Measurements from ENCODE around the gene STXBP5L. TPM values are rescaled to one million over a fixed set of nuclear protein-coding genes. Genes with fewer than 3 reads are reported as not detected.
"Not testable (repeated sequence)": the region's sequence is repeated elsewhere in the genome, so short reads cannot be mapped to it uniquely, and the experiment has no call there.

Gene STXBP5L
- polyA plus RNA-seq, 3 donors: not detected

DNA sequence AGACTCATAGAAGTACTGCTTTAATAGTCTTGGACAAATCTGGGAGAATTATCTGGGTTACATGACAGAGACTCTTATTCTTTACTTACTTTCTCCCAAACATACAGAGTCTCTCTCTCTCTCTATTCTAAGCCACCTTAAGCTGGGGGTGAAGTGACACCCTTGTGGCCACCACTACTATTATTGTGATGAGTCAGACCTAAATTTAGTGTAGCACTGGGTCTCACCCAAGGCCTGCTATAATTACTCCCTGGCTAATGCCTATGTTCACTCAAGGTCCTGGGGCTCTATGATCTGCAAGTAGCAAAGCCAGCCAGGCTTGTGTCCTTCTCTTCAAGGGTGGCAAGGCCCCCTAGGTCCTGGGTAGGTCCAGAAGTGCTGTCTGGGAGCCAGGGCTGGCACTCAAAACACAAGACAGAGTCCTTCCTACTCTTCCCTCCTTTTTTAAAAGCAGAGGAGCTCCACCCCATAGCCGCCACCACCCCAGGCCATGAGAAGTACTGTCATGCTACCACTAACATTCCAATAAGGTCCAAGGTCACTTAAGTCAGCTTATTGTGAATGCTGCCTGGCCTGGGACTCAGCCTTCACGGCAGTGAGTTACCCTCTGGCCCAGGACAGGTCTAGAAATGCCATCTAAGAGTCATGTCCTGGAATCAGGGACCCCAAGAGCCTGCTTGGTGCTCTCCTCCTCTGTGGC lies 454.2 kb downstream of the STXBP5L start:
- H3K27ac Mint-ChIP-seq: no peak overlapping the region
- no peaks in the 10 kb centered on the region for H3K36me3 Mint-ChIP-seq
- Histone ChIP-seq H3K4me2 (replicated peaks; ENCODE audit: extremely low read depth, low read length, poor library complexity, severe bottlenecking) (no peak overlapping the region), H3K27me3 (ENCODE audit: control insufficient read depth in 2 of 2, insufficient read depth in 2 of 2, low read length in 2 of 2) (no peaks in the 10 kb centered on the region), H3K27ac (ENCODE audit: low read depth in 1 of 2, low read length in 2 of 2) (no peak overlapping the region), H3K79me2 (ENCODE audit: insufficient read depth, low read length) (no peaks in the 10 kb centered on the region), H2AFZ (ENCODE audit: insufficient read depth, low read depth, low read length, poor library complexity, severe bottlenecking) (no peak overlapping the region), H3K4me1 (ENCODE audit: control insufficient read depth in 1 of 2, insufficient read depth in 2 of 2, low read length in 2 of 2) (no peaks in the 10 kb centered on the region), H3K36me3 (replicated peaks in 1 of 2; ENCODE audit: control insufficient read depth in 1 of 2, insufficient read depth in 2 of 2, low read length in 2 of 2) (no peaks in the 10 kb centered on the region), H3K9me3 (replicated peaks in 1 of 2; ENCODE audit: control insufficient read depth in 1 of 2, insufficient read depth in 1 of 2, low read length in 2 of 2) (peaks cover 0 to 3% of the 10 kb centered on the region in 2 donors), H4K20me1 (ENCODE audit: insufficient read depth, low read length) (no peaks in the 10 kb centered on the region), H3K4me3 (replicated peaks in 1 of 3; ENCODE audit: low read depth in 2 of 3, low read length in 3 of 3) (no peak overlapping the region), H3K9ac (ENCODE audit: insufficient read depth, low read length, poor library complexity, severe bottlenecking) (no peak overlapping the region)
- no peaks in the 10 kb centered on the region for H3K4me1 Mint-ChIP-seq
- peaks cover 2 to 15% (median 4%) of the 10 kb centered on the region in 7 donors for H3K9me3 Mint-ChIP-seq
- no peak for DNase-seq
- H3K4me3 Mint-ChIP-seq: no peak overlapping the region
- TF ChIP-seq, protein P1, sequence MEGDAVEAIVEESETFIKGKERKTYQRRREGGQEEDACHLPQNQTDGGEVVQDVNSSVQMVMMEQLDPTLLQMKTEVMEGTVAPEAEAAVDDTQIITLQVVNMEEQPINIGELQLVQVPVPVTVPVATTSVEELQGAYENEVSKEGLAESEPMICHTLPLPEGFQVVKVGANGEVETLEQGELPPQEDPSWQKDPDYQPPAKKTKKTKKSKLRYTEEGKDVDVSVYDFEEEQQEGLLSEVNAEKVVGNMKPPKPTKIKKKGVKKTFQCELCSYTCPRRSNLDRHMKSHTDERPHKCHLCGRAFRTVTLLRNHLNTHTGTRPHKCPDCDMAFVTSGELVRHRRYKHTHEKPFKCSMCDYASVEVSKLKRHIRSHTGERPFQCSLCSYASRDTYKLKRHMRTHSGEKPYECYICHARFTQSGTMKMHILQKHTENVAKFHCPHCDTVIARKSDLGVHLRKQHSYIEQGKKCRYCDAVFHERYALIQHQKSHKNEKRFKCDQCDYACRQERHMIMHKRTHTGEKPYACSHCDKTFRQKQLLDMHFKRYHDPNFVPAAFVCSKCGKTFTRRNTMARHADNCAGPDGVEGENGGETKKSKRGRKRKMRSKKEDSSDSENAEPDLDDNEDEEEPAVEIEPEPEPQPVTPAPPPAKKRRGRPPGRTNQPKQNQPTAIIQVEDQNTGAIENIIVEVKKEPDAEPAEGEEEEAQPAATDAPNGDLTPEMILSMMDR (IDR thresholded peaks at IDR 0.05): no peak
- H3K27me3 Mint-ChIP-seq (ENCODE audit: low read depth in 3 of 3): peaks cover 0 to 3% (median 2%) of the 10 kb centered on the region in 3 donors
- intact Hi-C loops (cut with micrococcal nuclease): no loop called here
- WGBS (ENCODE audit: insufficient coverage): 70% methylated on average over 2 of the region's 2 CpGs

DNA sequence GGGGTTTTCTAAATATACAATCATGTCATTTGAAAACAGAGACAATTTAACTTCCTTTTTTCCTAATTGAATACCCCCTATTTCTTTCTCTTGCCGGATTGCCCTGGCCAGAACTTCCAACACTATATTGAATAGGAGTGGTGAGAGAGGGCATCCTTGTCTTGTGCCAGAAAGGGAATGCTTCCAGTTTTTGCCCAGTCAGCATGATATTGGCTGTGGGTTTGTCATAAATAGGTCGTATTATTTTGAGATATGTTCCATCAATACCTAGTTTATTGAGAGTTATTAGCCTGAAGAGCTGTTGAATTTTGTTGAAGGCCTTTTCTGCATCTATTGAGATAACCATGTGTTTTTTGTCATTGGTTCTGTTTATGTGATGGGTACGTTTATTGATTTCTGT lies 480.3 kb downstream of the STXBP5L start:
- H3K27me3 ChIP-seq (ENCODE audit: control insufficient read depth in 2 of 2, insufficient read depth in 2 of 2, low read length in 2 of 2); H3K4me2 ChIP-seq (replicated peaks; ENCODE audit: extremely low read depth, low read length, poor library complexity, severe bottlenecking); H3K4me1 ChIP-seq (ENCODE audit: control insufficient read depth in 1 of 2, insufficient read depth in 2 of 2, low read length in 2 of 2); H3K4me1 Mint-ChIP-seq; H3K27ac Mint-ChIP-seq; H2AFZ ChIP-seq (ENCODE audit: insufficient read depth, low read depth, low read length, poor library complexity, severe bottlenecking); H3K4me3 ChIP-seq (replicated peaks in 1 of 3; ENCODE audit: low read depth in 2 of 3, low read length in 3 of 3); H4K20me1 ChIP-seq (ENCODE audit: insufficient read depth, low read length); intact Hi-C loops (cut with micrococcal nuclease); H3K27me3 Mint-ChIP-seq (ENCODE audit: low read depth in 3 of 3); H3K4me3 Mint-ChIP-seq; DNase-seq; H3K27ac ChIP-seq (ENCODE audit: low read depth in 1 of 2, low read length in 2 of 2); H3K36me3 Mint-ChIP-seq; H3K36me3 ChIP-seq (replicated peaks in 1 of 2; ENCODE audit: control insufficient read depth in 1 of 2, insufficient read depth in 2 of 2, low read length in 2 of 2); H3K79me2 ChIP-seq (ENCODE audit: insufficient read depth, low read length); H3K9me3 ChIP-seq (replicated peaks in 1 of 2; ENCODE audit: control insufficient read depth in 1 of 2, insufficient read depth in 1 of 2, low read length in 2 of 2); H3K9ac ChIP-seq (ENCODE audit: insufficient read depth, low read length, poor library complexity, severe bottlenecking): not testable (repeated sequence)
- WGBS (ENCODE audit: insufficient coverage): 90% methylated on average over 2 of the region's 3 CpGs
- peaks cover 0 to 13% (median 5%) of the 10 kb centered on the region in 7 donors for H3K9me3 Mint-ChIP-seq

DNA sequence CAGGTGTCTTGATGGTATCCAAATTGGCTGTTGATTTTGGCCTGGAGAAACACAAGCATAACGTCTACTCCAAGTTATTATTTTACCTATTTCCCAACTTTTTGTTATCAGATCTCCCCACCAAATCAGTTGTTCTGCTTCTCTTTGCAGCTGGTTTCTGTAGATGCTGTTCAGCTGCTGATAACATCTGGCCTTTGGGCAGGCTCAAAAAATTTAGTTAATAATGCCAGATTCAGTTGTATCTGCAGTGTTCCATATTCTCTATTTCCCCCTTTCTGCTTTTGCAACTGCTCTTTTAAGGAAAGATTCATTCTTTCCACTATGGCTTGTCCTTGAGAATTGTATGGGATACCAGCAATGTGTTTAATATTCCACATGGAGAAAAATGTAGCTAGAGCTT lies 488.0 kb downstream of the STXBP5L start:
- H3K4me3 ChIP-seq (replicated peaks in 1 of 3; ENCODE audit: low read depth in 2 of 3, low read length in 3 of 3); H3K27ac ChIP-seq (ENCODE audit: low read depth in 1 of 2, low read length in 2 of 2); intact Hi-C loops (cut with micrococcal nuclease); H3K4me3 Mint-ChIP-seq; H3K79me2 ChIP-seq (ENCODE audit: insufficient read depth, low read length); H3K27ac Mint-ChIP-seq; H3K27me3 Mint-ChIP-seq (ENCODE audit: low read depth in 3 of 3); H3K4me2 ChIP-seq (replicated peaks; ENCODE audit: extremely low read depth, low read length, poor library complexity, severe bottlenecking); H3K36me3 ChIP-seq (replicated peaks in 1 of 2; ENCODE audit: control insufficient read depth in 1 of 2, insufficient read depth in 2 of 2, low read length in 2 of 2); H2AFZ ChIP-seq (ENCODE audit: insufficient read depth, low read depth, low read length, poor library complexity, severe bottlenecking); H3K4me1 ChIP-seq (ENCODE audit: control insufficient read depth in 1 of 2, insufficient read depth in 2 of 2, low read length in 2 of 2); H3K9ac ChIP-seq (ENCODE audit: insufficient read depth, low read length, poor library complexity, severe bottlenecking); DNase-seq; H3K4me1 Mint-ChIP-seq; H3K36me3 Mint-ChIP-seq; H3K9me3 ChIP-seq (replicated peaks in 1 of 2; ENCODE audit: control insufficient read depth in 1 of 2, insufficient read depth in 1 of 2, low read length in 2 of 2); H3K27me3 ChIP-seq (ENCODE audit: control insufficient read depth in 2 of 2, insufficient read depth in 2 of 2, low read length in 2 of 2); H4K20me1 ChIP-seq (ENCODE audit: insufficient read depth, low read length): not testable (repeated sequence)
- WGBS (ENCODE audit: insufficient coverage): no CpG with 5 or more reads among the region's 1 CpG
- peaks cover 0 to 24% (median 9%) of the 10 kb centered on the region in 7 donors for H3K9me3 Mint-ChIP-seq

DNA sequence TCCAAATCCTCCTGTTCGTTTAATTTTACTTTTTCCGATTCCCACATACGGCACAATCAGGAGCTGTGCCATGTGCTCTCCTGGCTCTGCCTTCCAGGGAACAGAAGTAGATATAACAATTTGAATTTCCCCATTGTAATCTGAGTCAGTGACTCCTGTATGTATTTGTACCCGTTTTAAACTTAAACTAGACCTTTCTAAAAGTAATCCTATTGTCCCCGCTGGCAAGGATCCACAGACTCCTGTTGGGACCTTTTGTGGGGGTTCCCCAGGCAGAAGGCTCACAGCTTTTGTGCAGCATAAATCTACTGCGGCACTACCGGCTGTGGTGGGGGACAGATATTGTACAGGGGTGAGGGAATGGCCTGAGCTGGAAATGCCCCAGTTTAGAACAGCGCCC lies 490.0 kb downstream of the STXBP5L start:
- H3K9me3 ChIP-seq (replicated peaks in 1 of 2; ENCODE audit: control insufficient read depth in 1 of 2, insufficient read depth in 1 of 2, low read length in 2 of 2); H3K27me3 Mint-ChIP-seq (ENCODE audit: low read depth in 3 of 3); H4K20me1 ChIP-seq (ENCODE audit: insufficient read depth, low read length); DNase-seq; H3K79me2 ChIP-seq (ENCODE audit: insufficient read depth, low read length); H3K4me2 ChIP-seq (replicated peaks; ENCODE audit: extremely low read depth, low read length, poor library complexity, severe bottlenecking); intact Hi-C loops (cut with micrococcal nuclease); H3K36me3 Mint-ChIP-seq; H2AFZ ChIP-seq (ENCODE audit: insufficient read depth, low read depth, low read length, poor library complexity, severe bottlenecking); H3K4me1 Mint-ChIP-seq; H3K36me3 ChIP-seq (replicated peaks in 1 of 2; ENCODE audit: control insufficient read depth in 1 of 2, insufficient read depth in 2 of 2, low read length in 2 of 2); H3K4me1 ChIP-seq (ENCODE audit: control insufficient read depth in 1 of 2, insufficient read depth in 2 of 2, low read length in 2 of 2); H3K4me3 Mint-ChIP-seq; H3K27ac ChIP-seq (ENCODE audit: low read depth in 1 of 2, low read length in 2 of 2); H3K9ac ChIP-seq (ENCODE audit: insufficient read depth, low read length, poor library complexity, severe bottlenecking); H3K27ac Mint-ChIP-seq; H3K4me3 ChIP-seq (replicated peaks in 1 of 3; ENCODE audit: low read depth in 2 of 3, low read length in 3 of 3); H3K27me3 ChIP-seq (ENCODE audit: control insufficient read depth in 2 of 2, insufficient read depth in 2 of 2, low read length in 2 of 2): not testable (repeated sequence)
- WGBS (ENCODE audit: insufficient coverage): 100% methylated on average over 1 of the region's 8 CpGs
- H3K9me3 Mint-ChIP-seq: peaks cover 0 to 20% (median 6%) of the 10 kb centered on the region in 7 donors

Measured in CD14-positive monocyte (primary cell).